Measurements from ENCODE around the gene CCDC102B.

Gene CCDC102B

GRCh38 chr18:68839701-68840100 is 41.8 kb downstream of the CCDC102B start:
- H3K4me3 ChIP-seq (replicated peaks in 1 of 2; ENCODE audit: low read depth in 2 of 2, low read length in 2 of 2), result no peak overlapping the region
- TF ChIP-seq CTCF (IDR thresholded peaks at IDR 0.05; ENCODE audit: low read depth, low read length), result no peak
- peak in 1 of 2 donors; percentile 46 for DNase-seq (ENCODE audit: low read depth in 2 of 2)

DNA sequence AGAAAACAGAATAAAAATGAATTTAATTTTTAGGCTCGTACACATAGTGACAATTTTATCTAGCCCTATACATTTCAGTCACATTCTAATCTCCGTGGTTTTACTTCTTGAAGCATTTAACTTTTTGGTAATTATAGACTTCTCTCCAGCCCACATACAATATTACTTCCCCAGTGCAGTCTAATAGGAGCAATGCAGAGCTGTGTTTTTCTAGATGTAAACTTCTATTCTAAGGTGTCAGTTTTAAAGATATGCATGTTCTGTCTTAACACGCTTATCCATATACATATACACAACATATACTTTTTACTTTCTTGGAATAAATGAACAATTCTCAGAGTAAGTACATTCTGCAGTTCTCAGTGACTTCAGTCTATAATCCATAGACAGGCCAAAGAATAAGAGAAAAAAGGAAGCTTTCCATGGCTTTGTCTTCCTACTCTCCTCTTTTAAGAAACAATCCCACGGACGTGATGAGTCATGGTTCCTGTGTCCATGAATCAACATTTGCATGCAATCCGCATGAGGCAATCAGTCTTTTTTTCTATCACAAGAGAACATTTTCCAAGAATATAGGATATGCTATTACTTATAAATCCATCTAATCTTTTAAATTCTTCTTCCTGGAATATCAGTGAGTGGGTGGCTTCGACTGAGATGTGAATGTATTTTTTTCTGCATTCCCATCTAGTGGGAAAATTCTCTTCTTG is 42.8 kb downstream of the CCDC102B start:
- H3K4me3 ChIP-seq (replicated peaks in 1 of 2; ENCODE audit: low read depth in 2 of 2, low read length in 2 of 2), result no peak overlapping the region
- peak; percentile 94 to 98 for DNase-seq (ENCODE audit: low read depth in 2 of 2)
- no peak for TF ChIP-seq CTCF (IDR thresholded peaks at IDR 0.05; ENCODE audit: low read depth, low read length)

- DNase-seq (ENCODE audit: low read depth in 2 of 2), result no peak
- no peak overlapping the region for H3K4me3 ChIP-seq (replicated peaks in 1 of 2; ENCODE audit: low read depth in 2 of 2, low read length in 2 of 2)
- no peak for TF ChIP-seq CTCF (IDR thresholded peaks at IDR 0.05; ENCODE audit: low read depth, low read length)
Observed at GRCh38 chr18:68841301-68841700, 43.4 kb downstream of the CCDC102B start.

- no peak for DNase-seq (ENCODE audit: low read depth in 2 of 2)
- no peak overlapping the region for H3K4me3 ChIP-seq (replicated peaks in 1 of 2; ENCODE audit: low read depth in 2 of 2, low read length in 2 of 2)
- TF ChIP-seq CTCF (IDR thresholded peaks at IDR 0.05; ENCODE audit: low read depth, low read length), result no peak
Observed at GRCh38 chr18:68842951-68843350, 45.1 kb downstream of the CCDC102B start.

GRCh38 chr18:68843473-68844089 is 45.7 kb downstream of the CCDC102B start:
- peak; percentile 31 for TF ChIP-seq CTCF (IDR thresholded peaks at IDR 0.05; ENCODE audit: low read depth, low read length)
- H3K4me3 ChIP-seq (replicated peaks in 1 of 2; ENCODE audit: low read depth in 2 of 2, low read length in 2 of 2), result no peak overlapping the region
- peak; percentile 25 to 46 for DNase-seq (ENCODE audit: low read depth in 2 of 2)

- TF ChIP-seq CTCF (IDR thresholded peaks at IDR 0.05; ENCODE audit: low read depth, low read length), result peak; percentile 50
- DNase-seq (ENCODE audit: low read depth in 2 of 2), result peak; percentile 70
Observed at GRCh38 chr18:68847219-68847837, 49.4 kb downstream of the CCDC102B start.

More at GRCh38 chr18:68847219-68847837, 49.4 kb downstream of the CCDC102B start:
- no peak overlapping the region for H3K4me3 ChIP-seq (replicated peaks in 1 of 2; ENCODE audit: low read depth in 2 of 2, low read length in 2 of 2)

Data from cardiac fibroblast (primary cell).